T-helper 2 cell treated with Interferon-gamma antibody and Interleukin-4, amounts not matched to agents 5 μg/mL and 100 μg/mL, for 36 hours (primary cell): ENCODE data around the gene DHCR7.

Experiments used
- DNase-seq: peaks from one replicate; pipeline ENCODE4 v3.0.0; 2021; ENCODE audit warnings: low spot score
- H3K27ac Mint-ChIP-seq: one replicate; pipeline ENCODE4 v1.8.0; 2021; ENCODE audit warnings: mild to moderate bottlenecking, mixed read lengths
- H3K27me3 Mint-ChIP-seq: one replicate; pipeline ENCODE4 v1.8.0; 2021; ENCODE audit warnings: low read depth, mixed read lengths
- H3K36me3 Mint-ChIP-seq: one replicate; pipeline ENCODE4 v1.8.0; 2021; ENCODE audit warnings: low read depth, mixed read lengths
- H3K4me1 Mint-ChIP-seq: one replicate; pipeline ENCODE4 v1.8.0; 2021; ENCODE audit warnings: low read depth, mixed read lengths
- H3K4me3 Mint-ChIP-seq: one replicate; pipeline ENCODE4 v1.8.0; 2022; ENCODE audit warnings: mild to moderate bottlenecking, moderate library complexity, mixed read lengths
- H3K9me3 Mint-ChIP-seq: one replicate; pipeline ENCODE4 v1.8.0; 2021; ENCODE audit warnings: mixed read lengths

The DHCR7 gene

GRCh38 chr11:71472941-71473792, 25.0 kb upstream of the DHCR7 start:
- no peaks in the 10 kb centered on the region for H3K4me1 Mint-ChIP-seq
- no peak overlapping the region for H3K27ac Mint-ChIP-seq
- no peak overlapping the region for H3K4me3 Mint-ChIP-seq
- H3K27me3 Mint-ChIP-seq: no peaks in the 10 kb centered on the region
- DNase-seq: no peak
- no peaks in the 10 kb centered on the region for H3K9me3 Mint-ChIP-seq
- peaks cover 32% of the 10 kb centered on the region for H3K36me3 Mint-ChIP-seq

GRCh38 chr11:71472357-71472885, 24.2 kb upstream of the DHCR7 start:
- Mint-ChIP-seq H3K4me1 (no peaks in the 10 kb centered on the region), H3K4me3 (no peak overlapping the region), H3K27ac (no peak overlapping the region), H3K27me3 (no peaks in the 10 kb centered on the region), H3K9me3 (no peaks in the 10 kb centered on the region), H3K36me3 (peaks cover 33% of the 10 kb centered on the region)
- no peak for DNase-seq

DNA sequence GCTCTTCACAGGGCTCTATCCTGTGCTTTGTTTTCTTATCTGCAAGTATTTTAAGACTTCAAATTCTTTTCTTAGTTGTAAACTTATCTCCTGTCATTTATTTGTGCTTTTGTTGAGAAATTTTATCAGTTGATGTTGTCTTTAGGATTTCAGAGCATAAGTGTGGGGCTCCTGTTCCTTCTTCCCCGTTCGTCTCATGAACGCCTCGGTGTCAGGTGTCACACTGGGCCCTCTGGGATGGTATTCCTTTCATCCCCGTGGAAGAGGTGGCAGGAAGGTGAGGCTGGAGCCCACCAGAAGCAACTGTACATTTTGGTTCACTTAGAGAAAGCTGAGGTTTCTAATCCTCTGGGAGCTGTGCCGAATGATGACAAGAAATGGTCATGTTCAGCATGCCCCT, 22.8 kb upstream of the DHCR7 start:
- no peaks in the 10 kb centered on the region for H3K27me3 Mint-ChIP-seq
- no peak overlapping the region for H3K27ac Mint-ChIP-seq
- H3K4me3 Mint-ChIP-seq: no peak overlapping the region
- H3K9me3 Mint-ChIP-seq: no peaks in the 10 kb centered on the region
- no peak for DNase-seq
- H3K36me3 Mint-ChIP-seq: peaks cover 36% of the 10 kb centered on the region
- no peaks in the 10 kb centered on the region for H3K4me1 Mint-ChIP-seq

DNA sequence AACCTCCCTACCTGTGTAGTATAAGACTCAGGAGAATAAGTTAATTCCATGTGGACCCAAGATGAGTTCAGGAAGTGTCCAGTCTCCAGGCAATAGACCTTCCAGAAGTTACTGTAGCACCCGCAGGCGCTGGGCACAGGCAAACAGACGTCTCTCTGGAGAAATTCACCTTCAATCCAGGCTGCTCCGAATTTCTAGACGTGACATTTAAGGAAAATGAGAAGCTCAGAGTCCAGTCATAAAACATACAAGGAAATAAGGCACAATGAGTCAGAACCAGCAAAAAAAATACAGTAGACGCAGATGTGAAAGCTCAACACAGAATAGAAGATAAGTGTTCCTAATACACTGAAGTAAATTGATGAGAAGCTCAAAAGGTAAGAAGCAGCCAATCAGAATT, 19.0 kb upstream of the DHCR7 start:
- Mint-ChIP-seq H3K27ac (no peak overlapping the region), H3K4me3 (no peak overlapping the region), H3K36me3 (peaks cover 44% of the 10 kb centered on the region), H3K27me3 (no peaks in the 10 kb centered on the region), H3K9me3 (no peaks in the 10 kb centered on the region), H3K4me1 (no peaks in the 10 kb centered on the region)
- DNase-seq: no peak

- no peak for DNase-seq
- Mint-ChIP-seq H3K27me3 (no peaks in the 10 kb centered on the region), H3K36me3 (peaks cover 44% of the 10 kb centered on the region), H3K4me3 (no peak overlapping the region), H3K4me1 (no peaks in the 10 kb centered on the region), H3K9me3 (no peaks in the 10 kb centered on the region), H3K27ac (no peak overlapping the region)
Observed at GRCh38 chr11:71466358-71466757, 18.2 kb upstream of the DHCR7 start.

GRCh38 chr11:71465054-71465453, 16.9 kb upstream of the DHCR7 start:
- Mint-ChIP-seq H3K4me3 (no peak overlapping the region), H3K9me3 (no peaks in the 10 kb centered on the region), H3K36me3 (peaks cover 53% of the 10 kb centered on the region), H3K27ac (no peak overlapping the region), H3K4me1 (peaks cover 2% of the 10 kb centered on the region), H3K27me3 (no peaks in the 10 kb centered on the region)
- DNase-seq: no peak

DNA sequence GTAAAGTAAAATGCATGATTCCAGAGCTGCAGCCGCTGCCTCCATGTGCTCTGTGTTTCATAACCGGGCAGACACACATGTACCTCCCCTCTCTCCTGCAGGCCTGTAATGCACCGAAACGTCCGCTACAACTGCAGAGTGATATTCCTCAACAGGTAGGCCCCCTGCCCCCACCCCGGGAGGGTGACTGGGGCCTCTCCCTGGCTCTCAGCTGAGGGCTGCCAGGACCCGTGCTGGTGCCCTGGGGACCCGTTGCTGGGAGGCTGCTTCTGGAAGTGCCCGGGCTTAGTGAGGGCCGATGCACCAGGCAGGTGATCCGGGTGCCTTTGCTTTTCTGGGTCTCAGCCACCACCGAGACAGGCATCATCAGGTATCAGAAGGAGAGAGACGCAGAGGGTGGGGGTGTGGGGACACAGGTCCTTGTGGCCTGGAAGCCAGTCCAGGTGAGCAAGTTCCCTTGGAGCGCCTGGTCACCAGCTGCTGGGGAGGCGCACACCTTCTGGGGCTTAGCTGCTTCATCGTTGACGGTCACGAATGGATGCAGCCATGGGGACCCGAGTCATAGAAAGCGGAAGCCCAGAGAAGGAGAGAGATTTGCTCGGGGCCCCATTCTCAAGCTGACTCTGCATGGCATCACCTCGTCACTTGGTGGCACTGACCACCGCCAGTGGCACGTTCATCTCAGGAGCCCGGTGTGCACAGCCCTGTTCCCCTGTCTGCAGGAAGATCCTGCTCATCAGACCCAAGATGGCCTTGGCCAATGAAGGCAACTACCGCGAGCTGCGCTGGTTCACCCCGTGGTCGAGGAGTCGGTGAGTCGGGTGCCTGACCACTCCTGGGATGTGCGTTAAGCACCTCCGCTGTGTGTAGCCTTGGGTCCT, 15.4 kb upstream of the DHCR7 start:
- DNase-seq: no peak
- H3K4me1 Mint-ChIP-seq: peaks cover 2% of the 10 kb centered on the region
- H3K27me3 Mint-ChIP-seq: no peaks in the 10 kb centered on the region
- no peak overlapping the region for H3K27ac Mint-ChIP-seq
- H3K9me3 Mint-ChIP-seq: no peaks in the 10 kb centered on the region
- H3K36me3 Mint-ChIP-seq: peaks cover 58% of the 10 kb centered on the region
- H3K4me3 Mint-ChIP-seq: no peak overlapping the region

DNA sequence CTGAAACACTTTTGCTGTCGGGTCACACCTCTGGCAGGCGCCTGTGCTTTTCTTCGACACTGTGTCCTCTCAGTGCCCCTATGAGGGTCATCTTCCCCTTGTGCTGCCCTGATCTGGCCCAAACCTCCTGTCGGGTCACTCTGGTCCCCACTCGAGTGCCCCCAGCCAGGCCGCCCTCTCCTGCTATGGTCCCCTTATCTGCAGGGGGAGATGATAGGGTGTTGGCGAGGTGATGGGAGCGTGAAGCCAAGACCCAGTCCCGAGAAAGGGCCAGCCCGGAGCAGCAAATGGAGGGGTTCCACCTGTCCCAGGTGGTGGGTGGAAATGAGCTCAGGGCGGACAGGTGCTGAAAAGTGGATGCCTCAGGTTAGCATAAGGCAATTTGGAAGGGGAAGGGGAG, 14.5 kb upstream of the DHCR7 start:
- Mint-ChIP-seq H3K9me3 (no peaks in the 10 kb centered on the region), H3K27ac (no peak overlapping the region), H3K4me3 (no peak overlapping the region), H3K27me3 (no peaks in the 10 kb centered on the region), H3K36me3 (peaks cover 56% of the 10 kb centered on the region), H3K4me1 (peaks cover 5% of the 10 kb centered on the region)
- DNase-seq: no peak

- no peaks in the 10 kb centered on the region for H3K9me3 Mint-ChIP-seq
- no peak for DNase-seq
- H3K27ac Mint-ChIP-seq: no peak overlapping the region
- peaks cover 47% of the 10 kb centered on the region for H3K36me3 Mint-ChIP-seq
- H3K27me3 Mint-ChIP-seq: no peaks in the 10 kb centered on the region
- peaks cover 7% of the 10 kb centered on the region for H3K4me1 Mint-ChIP-seq
- no peak overlapping the region for H3K4me3 Mint-ChIP-seq
Observed at GRCh38 chr11:71461696-71462095, 13.5 kb upstream of the DHCR7 start.

- Mint-ChIP-seq H3K4me1 (peaks cover 15% of the 10 kb centered on the region), H3K36me3 (peaks cover 52% of the 10 kb centered on the region), H3K27me3 (no peaks in the 10 kb centered on the region), H3K4me3 (no peak overlapping the region), H3K27ac (peak overlapping the region; percentile 53), H3K9me3 (no peaks in the 10 kb centered on the region)
- DNase-seq: no peak
Observed at GRCh38 chr11:71459767-71460320, 11.7 kb upstream of the DHCR7 start.

DNA sequence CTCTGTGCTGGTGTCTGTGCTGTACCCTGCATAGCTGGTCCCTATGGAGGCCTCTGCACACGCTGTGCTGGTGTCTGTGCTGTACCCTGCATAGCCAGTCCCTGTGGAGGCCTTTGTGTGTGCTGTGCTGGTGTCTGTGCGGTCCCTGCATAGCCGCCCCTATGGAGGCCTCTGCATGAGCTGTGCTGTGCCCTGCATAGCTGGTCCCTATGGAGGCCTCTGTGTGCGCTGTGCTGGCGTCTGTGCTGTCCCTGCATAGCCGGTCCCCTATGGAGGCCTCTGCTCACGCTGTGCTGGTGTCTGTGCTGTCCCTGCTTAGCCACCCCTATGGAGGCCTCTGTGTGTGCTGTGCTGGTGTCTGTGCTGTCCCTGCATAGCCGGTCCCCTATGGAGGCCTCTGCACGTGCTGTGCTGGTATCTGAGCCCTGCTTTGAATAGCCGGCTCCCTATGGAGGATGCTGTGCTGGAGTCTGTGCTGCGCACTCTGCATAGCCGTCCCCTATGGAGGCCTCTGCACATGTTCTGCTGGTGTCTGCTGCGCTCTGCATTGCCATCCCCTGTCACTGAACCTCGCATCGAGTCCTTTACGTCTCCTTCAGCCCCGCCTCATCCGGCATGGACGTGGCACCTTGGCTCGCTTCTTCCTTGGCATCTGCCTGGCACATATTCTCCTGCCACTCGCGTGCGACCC, 11.0 kb upstream of the DHCR7 start:
- Mint-ChIP-seq H3K27me3 (no peaks in the 10 kb centered on the region), H3K9me3 (no peaks in the 10 kb centered on the region), H3K4me3 (no peak overlapping the region), H3K36me3 (peaks cover 53% of the 10 kb centered on the region), H3K4me1 (peaks cover 20% of the 10 kb centered on the region), H3K27ac (peak overlapping the region; percentile 53)
- DNase-seq: no peak

GRCh38 chr11:71458146-71459070, 10.2 kb upstream of the DHCR7 start:
- H3K4me3 Mint-ChIP-seq: no peak overlapping the region
- H3K27ac Mint-ChIP-seq: no peak overlapping the region
- no peaks in the 10 kb centered on the region for H3K27me3 Mint-ChIP-seq
- no peak for DNase-seq
- peaks cover 48% of the 10 kb centered on the region for H3K36me3 Mint-ChIP-seq
- peaks cover 26% of the 10 kb centered on the region for H3K4me1 Mint-ChIP-seq
- no peaks in the 10 kb centered on the region for H3K9me3 Mint-ChIP-seq

DNA sequence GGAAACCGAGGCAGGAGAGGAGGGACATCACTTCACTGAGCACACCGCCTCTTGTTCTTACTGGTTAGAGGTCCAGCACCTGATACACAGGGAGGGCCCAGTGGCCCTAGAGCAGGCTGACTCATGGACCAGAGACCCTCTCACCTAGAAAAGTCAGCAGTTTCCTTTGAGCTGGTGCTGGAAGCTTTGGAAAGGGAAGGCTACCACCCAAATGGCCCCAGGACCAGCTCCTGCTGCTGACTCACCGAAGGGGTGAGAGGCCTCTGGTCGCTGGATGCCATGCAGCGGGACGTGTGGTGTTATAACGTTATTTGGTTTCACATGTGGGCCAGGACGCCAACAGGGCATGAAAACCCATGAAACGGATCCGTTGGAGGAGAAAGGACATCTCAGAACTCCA, 8.6 kb upstream of the DHCR7 start:
- H3K4me3 Mint-ChIP-seq: no peak overlapping the region
- peaks cover 41% of the 10 kb centered on the region for H3K36me3 Mint-ChIP-seq
- H3K9me3 Mint-ChIP-seq: no peaks in the 10 kb centered on the region

More for the DNA sequence above, 8.6 kb upstream of the DHCR7 start:
- H3K27me3 Mint-ChIP-seq: no peaks in the 10 kb centered on the region
- DNase-seq: no peak
- H3K4me1 Mint-ChIP-seq: peaks cover 33% of the 10 kb centered on the region
- no peak overlapping the region for H3K27ac Mint-ChIP-seq
